Stimulated activated CD8-positive, alpha-beta memory T cell treated with anti-CD3 and anti-CD28 coated beads, Interleukin-4, amount 100 ng/mL, for 24 hours (primary cell): ENCODE results near the gene ZCCHC7.
"Not testable (repeated sequence)": the region's sequence is repeated elsewhere in the genome, so short reads cannot be mapped to it uniquely, and the experiment has no call there.

ENCODE experiments used
- DNase-seq: peaks from one replicate; pipeline ENCODE4 v3.0.0-alpha.2; 2020; ENCODE audit warnings: low read depth

The ZCCHC7 gene

DNA sequence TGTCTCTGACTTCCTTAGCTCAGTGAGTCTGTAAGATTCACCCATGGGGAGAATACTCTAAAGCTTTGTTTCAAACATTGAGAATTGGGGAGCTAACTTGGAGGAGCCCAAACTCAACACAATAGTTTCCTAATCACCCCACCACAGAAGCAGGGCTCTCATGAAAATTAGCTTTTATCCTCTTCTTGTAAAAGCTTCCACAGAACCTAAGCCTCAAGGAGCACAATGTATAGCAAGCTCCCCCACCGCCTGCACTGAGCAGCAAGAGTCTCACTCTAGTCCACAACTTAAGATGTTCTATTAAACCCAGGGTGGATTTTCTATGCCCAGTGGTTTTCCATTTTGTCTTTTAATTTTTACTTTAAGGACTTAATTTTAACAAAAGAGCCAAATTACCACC is 253.2 kb downstream of the ZCCHC7 start:
- DNase-seq, result no peak

- DNase-seq, result no peak
Observed at GRCh38 chr9:37374892-37375291, 254.5 kb downstream of the ZCCHC7 start.

DNA sequence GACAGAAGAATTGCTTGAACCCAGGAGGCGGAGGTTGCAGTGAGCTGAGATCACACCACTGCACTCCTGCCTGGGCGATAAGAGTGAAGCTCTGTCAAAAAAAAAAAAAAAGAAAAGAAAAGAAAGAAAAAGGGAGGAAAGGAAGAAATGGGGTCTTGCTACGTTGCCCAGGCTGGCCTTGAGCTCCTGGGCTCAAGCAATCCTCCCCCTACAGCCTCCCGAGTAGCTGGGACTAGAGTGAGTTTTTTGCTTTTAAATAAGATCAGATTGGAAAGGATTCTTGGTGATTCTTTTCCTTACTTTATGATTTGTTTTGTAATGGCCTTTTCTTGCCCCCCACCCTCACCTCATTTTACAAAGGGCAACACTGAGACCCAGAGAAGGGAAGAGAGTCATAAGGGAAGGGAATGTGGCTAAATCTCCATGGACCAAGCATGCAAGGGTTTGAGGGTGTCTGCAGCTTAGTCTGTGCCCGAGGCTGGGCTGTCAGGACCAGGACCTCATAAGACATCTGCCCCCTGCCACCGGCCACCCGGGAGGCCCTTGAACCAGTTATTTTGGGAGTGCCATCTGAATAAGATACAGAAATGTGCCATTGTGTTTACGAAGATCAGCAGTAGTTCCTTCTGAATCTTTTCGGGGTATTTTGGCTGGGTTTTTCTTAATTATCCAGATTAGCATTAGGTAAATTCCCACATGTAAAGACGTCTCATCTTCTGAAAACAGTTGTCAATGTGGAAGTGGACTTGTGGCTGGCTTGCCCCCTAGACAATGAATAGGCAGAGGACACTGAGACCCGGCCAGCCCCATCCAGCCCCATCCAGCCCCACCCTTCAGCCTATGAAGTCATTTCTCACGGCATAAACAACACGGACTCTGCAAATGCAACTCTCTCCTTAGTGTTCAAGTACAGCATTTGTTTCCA is 257.6 kb downstream of the ZCCHC7 start:
- DNase-seq, result no peak

DNA sequence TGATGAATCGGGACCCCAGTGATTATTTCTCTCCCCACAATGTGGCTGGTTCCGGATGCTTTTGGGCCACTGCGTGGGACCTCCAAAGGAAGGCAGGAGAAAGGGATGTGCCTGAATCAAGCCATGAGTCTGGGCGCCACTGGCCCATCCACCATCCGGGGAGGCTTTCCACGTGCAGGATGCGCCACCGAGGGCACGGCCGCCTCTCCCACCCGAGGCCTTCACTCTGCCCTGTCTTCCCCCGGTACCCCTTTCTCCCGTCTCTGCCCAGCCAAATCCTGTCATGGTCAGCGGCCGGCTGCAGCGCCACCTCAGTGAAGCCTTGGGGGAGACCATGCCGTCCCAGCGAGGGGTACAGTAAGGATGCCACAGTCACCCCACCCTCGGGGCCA is 258.2 kb downstream of the ZCCHC7 start:
- no peak for DNase-seq

DNA sequence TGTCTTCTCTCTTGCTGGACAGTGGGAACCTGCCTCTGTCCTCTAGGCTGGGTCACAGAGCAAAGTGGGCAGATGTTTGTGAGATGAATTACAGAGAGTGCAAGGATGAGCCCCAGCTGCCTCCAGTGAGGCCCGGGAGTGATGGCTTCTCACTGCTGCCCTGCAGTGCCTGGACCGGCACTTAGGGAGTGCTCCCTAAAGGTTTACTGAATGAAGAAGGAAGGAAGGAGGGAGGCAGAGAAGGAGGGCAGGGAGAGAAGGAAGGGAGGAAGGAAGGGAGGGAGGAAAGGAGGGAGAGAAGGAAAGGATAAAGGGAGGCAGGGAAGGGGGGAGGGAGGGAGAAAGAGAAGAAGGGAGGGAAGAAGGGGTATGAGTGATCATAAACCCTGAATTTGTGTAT is 259.5 kb downstream of the ZCCHC7 start:
- no peak for DNase-seq

DNA sequence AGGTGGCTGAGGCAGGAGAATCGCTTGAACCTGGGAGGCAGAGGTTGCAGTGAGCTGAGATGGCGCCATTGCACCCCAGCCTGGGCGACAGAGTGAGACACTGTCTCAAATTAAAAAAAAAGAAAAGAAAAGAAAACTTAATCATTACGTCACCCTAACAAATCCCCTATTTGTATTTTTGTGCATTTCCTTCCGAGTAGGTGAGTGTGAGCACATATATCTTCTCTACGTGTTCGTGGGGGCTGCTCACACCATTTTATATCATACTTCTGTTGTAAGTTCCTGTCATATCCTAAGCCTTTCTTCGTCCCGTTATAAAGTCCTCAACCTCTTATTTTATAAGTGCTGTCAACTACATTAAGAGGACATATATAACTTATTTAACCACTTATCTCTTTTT is 260.2 kb downstream of the ZCCHC7 start:
- no peak for DNase-seq

- no peak for DNase-seq
Observed at GRCh38 chr9:37381094-37381741, 260.8 kb downstream of the ZCCHC7 start.

DNA sequence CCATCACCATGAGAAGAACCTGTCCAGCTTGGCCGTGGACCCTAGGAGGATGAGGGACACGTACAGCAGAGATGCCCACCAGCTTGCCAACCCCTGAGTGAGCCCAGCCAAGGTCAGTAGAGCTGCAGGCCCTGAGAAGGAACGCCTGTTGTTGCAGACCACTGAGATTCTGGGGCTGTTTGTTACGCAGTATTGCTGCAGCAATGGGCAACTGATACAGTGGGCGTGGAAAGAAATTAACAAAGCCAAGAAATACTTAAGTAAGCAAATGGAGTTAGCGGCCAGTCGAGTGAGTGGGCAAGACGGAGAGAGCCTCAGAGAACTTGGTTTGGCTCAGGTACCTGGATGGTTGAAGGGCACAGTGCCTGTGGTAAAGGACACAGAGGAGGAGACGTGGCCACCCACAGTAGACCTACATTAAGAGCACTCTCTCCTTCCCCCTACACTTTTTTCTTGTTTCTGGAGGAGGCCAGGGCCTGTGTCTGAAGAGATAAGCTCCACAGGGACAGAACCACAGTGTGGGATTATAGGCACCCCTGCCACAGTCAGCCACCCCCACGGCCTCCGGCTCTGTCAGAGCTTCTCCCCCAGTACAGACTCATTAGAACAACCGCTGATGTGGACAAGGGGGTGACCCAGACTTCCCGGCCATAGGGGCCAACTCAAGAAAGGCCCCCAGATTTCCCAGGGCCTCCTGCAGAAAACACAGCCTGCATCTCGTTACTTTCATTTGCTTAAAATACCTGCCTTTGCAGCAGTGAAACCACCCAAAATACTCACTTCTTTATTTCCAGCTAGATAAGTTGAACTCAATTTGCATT is 262.0 kb downstream of the ZCCHC7 start:
- no peak for DNase-seq

GRCh38 chr9:37382982-37383357 is 262.6 kb downstream of the ZCCHC7 start:
- no peak for DNase-seq

GRCh38 chr9:37383393-37383792 is 263.0 kb downstream of the ZCCHC7 start:
- DNase-seq, result no peak

DNA sequence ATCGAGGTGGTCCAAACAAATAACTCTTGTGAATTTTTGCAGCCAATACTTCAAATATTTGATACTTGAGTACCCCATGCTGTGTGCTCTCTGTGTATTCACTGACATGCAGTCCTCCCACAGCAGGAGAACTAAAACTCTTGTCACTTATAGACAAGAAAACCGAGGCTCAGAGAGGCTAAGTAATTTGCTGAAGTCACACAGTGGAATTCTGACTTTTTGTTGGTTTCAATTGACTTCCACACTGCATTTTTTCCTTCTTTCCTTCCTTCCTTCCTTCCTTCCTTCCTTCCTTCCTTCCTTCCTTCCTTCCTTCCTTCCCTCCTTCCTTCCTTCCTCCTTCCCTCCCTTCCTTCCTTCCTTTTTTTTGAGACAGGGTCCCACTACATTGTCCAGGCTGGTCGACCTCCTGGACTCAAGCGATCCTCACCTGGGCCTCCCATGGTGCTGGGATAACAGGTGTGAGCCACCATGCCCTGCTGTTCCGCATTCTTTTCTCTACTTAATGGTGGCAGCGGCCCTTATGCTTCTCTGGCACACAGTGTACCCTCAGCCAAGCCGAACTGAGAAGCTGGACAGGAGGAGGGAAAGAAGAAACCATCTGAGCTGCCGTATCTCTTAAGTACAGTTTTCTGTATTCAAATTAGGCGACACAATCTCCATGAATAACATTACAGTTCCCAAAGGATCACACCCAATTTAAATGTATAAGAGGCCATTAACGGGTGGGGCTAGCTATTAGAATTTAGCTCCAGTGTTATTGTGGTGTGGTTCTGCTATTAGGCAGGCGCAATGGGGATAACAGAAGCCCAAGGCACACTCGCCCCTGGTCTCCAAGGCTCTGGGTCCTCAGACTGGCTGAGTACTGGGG is 263.7 kb downstream of the ZCCHC7 start:
- DNase-seq, result no peak

- DNase-seq, result no peak
Observed at GRCh38 chr9:37385286-37385685, 264.9 kb downstream of the ZCCHC7 start.

GRCh38 chr9:37386988-37387387 is 266.6 kb downstream of the ZCCHC7 start:
- DNase-seq, result no peak

- DNase-seq, result no peak
Observed at GRCh38 chr9:37390759-37391158, 270.4 kb downstream of the ZCCHC7 start.

DNA sequence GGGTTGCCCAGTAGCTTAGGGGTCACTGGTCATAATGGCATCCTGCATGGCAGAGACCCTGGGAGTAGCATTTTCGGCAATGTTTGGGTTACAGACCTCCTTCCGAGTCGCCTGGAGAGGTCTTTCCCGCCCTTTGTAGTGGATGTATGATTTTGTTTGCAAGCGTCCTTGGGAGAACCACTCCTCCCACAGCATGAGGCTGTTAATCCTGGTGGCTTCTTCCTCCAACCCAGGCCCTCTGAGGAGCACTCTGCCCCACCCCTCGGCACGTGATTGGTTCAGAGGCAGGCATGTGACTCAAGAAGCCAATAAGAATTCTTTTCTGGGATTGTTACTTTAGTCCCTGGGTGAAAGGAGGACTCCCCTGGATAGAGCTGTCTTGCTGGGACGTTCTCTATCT is 271.9 kb downstream of the ZCCHC7 start:
- DNase-seq, result no peak

DNA sequence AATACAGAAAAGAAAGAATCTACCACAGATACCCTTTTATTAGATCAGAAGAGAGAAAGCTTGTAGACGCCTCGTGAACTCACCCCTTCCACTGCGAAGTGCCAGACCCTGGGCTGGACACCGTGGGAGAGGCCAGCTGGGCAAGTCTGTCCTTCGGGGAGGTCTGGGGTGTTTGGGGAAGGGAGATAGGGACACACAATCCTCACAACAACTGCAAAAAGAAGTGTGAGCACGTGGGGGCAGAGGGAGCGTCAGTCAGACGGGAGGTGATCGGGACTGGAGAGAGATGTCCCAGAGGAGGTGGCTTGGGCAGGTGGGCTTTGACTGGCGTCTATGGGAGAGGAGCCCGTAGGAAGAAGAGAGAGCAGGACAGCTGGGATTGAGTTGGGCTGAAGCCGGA is 274.9 kb downstream of the ZCCHC7 start:
- DNase-seq, result no peak

DNA sequence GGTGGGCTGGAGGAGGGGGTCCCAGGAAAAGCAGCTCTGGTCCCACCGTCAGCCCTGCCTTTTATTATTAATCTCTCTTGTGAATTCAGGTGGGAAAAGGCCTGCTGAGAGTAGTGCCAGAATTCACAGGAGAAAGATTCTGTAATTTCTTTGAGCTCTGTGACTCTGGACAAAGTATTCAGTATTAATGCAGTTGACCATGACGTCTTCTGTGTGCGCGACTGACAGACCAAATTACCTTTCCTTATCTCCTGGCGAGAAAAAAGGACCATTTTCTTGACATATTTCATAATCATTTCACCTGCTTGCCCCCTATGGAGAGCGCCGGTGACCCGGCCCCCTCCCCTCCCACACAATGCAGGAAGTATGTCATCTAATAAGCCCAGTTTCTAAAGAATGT is 275.3 kb downstream of the ZCCHC7 start:
- DNase-seq, result no peak

DNA sequence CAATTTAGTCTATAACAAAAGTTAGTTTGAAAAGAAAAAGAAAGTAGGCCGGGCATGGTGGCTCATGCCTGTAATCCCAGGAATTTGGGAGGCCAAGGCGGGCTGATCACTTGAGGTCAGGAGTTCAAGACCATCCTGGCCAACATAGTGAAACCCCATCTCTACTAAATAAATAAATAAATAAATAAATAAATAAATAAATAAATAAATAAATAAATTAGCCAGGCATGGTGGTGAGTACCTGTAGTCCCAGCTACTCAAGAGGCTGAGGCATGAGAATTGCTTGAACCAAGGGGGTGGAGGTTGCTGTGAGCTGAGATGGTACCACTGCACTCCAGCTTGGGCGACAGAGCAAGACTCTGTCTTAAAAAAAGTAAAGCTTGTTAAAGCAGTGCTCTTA is 277.6 kb downstream of the ZCCHC7 start:
- DNase-seq, result not testable (repeated sequence)

- no peak for DNase-seq
Observed at GRCh38 chr9:37398464-37399025, 278.2 kb downstream of the ZCCHC7 start.

GRCh38 chr9:37399336-37399735 is 279.0 kb downstream of the ZCCHC7 start:
- no peak for DNase-seq

- DNase-seq, result no peak
Observed at GRCh38 chr9:37404590-37404989, 284.2 kb downstream of the ZCCHC7 start.
